C1 segment of cervical spinal cord (tissue), 14 donors: ENCODE data around the gene FAM222B.

Experiments used
- DNase-seq, 14 donors: peaks; one replicate each; lab custom pipeline; 2025; lab: John Stamatoyannopoulos, UW

FAM222B gene

DNA sequence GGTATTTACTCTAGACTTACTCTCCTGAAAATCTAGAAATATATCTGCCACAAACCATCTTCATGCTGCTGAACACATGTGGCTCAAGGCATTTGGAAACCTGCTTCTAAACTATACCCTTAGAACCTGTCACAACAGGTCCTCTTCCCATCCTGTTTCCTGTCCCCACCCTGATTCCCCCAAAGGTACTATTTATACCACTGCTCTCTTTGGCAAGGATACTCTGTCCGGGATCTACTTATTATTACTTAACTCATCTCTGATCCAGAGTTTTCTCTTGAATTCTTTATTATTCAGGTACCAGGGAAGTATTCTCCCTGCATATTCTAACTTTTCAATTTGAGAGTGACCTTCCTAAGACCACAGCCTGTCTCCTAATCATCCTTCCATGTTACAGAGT, 65.4 kb downstream of the FAM222B start:
- no peak for DNase-seq

DNA sequence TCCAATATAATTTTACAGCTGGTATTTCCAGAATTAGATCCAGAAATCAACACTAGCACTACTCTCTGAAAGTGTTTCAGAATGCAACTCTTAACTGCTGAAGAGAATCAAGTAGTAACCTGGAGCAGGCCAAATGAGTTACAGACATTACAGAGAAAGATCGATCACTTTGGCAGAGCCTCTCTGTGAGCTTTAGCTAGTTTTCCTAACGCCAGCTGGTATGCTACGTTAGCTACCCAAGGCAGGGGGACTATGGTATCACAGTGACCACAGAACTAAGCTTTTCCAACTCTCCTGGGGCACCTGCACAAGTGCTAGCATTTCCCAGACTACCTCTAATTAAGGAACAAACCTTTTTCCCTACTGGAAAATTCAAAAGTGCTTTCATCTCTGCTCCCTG, 68.4 kb downstream of the FAM222B start:
- no peak for DNase-seq

DNA sequence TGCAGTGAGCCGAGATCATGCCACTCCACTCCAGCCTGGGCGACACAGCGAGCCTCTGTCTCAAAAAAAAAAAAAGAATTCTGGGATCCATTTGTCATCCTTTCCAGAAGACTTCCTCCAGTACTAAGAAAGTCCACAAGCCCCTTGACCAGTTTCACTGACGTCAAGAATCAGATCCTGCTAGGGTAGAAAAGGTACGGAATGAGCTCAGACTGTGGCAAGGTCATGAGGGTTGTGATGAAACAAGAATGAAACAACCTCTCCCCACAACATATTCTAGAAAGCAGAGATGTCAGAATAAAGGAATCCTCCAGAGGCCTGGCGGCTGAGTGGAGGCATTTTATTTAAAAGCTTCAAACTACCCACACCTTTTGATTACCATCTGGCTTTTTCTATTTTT, 68.9 kb downstream of the FAM222B start:
- no peak for DNase-seq

DNA sequence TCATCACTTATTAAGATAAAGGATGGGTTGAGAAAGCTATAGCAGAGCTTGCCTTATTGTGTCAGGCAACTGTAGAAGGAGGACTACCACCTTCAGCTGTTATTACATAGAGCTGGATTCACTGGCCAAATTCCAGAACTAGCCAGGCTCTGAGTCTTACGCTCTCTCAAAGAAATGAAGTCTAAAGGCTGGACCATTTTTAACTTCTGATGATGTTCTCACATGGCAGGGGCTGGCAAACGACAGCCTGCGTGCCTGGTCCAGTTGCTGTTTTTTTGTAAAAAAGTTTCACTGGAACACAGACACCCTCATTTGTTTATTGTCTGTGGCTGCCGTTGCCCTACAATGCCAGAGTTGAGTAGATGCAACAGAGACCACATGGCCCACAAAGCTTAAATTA, 77.6 kb downstream of the FAM222B start:
- DNase-seq, result no peak

DNA sequence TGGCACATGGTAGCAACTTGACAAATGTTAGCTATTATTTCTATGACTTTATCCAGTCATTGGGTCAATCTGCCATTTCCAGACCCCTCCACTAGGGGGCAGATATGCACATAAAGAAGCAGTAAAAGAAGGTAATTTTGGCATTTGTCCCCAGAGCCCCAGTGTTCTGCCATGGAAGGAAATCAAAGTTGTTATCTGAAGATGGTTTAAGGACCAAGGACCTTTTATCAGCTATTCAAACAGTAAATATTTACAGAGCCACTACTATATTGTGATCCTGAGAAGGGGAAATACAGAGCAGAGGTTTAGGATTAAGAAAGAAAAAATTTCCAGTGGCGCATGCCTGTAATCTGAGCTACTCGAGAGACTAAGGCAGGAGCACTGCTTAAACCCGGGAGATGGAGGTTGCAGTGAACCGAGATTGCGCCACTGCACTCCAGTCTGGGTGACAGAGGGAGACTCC, 78.8 kb downstream of the FAM222B start:
- peak in 11 of 14 donors; percentile 15 to 61 (median 39) for DNase-seq

DNA sequence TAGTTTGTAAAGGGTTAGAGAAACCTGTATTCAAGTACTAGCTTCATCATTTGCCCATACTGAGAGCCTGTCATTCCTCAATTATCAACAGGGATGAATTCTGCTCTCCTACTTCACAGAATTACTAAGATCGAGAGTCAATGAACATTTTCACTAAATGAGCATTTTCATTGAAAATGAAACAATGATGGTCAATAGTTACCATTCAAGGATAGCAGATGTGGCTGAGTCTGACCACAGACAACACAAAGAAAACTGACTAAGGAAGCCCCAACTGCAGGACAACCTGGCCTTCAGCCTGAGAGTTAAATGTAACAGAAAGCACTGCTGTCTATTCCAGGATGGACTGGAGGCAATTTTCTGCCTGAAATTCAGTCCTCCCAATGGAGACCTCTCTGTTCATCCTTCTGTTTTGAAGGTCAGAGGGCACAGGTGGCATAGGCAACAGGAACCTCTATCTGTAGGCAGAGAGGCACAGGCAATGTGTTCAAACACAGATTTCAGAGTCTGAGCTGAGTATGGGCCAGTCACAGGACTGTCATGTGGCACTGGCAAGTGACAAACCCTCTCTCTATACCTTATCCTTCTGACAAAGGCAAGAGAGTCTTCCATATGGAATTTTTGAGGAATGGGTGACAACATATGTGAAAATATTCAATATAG, 79.3 kb downstream of the FAM222B start:
- peak in 2 of 14 donors; percentile 42 to 61 for DNase-seq

DNA sequence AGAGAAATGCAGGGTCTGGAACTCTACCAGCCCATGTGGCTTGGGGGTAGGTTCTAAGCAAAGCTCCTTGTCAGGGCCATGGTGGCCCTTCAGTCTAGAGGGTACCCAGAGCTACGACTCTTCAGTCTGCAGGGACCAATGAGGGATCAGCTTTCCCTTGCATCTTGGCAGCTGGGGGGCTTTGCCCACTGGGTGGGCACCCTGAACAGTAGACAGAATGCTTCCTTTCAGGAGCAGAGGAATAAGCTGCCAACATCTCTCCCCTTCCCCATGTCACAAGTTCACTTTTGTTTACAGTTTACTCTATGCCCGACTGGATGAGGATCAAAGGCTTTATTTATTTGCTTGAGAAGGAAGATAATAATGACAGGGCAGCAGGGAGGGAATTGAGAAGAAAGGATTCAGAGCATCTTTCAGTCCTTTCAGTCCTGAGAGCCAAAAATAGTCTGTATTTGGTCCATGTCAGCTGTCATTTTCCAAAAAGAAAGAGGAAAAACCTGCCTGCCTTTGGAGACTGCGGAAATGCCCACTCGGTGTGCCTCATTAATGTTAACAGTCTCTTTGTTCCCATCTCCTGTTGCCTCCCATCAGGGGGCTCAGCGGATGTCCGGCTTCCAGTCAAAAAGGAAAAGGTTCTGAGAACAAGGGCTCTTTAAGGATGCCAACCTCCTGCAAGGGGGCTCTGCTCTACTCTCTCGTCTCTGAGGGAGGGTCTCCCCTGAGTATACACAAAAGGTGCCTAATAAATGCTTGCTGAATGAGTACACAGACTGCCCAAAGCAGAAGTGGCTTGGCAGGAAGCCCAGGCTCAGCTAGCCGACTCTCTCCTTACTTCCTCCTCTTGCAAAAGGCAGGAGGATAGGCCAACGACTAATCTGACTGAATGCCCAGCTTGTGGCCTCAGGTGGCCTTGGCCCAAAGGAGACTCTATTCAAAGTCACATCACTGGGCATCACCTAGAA, 81.7 kb downstream of the FAM222B start:
- peak in 11 of 14 donors; percentile 22 to 94 (median 56) for DNase-seq

DNA sequence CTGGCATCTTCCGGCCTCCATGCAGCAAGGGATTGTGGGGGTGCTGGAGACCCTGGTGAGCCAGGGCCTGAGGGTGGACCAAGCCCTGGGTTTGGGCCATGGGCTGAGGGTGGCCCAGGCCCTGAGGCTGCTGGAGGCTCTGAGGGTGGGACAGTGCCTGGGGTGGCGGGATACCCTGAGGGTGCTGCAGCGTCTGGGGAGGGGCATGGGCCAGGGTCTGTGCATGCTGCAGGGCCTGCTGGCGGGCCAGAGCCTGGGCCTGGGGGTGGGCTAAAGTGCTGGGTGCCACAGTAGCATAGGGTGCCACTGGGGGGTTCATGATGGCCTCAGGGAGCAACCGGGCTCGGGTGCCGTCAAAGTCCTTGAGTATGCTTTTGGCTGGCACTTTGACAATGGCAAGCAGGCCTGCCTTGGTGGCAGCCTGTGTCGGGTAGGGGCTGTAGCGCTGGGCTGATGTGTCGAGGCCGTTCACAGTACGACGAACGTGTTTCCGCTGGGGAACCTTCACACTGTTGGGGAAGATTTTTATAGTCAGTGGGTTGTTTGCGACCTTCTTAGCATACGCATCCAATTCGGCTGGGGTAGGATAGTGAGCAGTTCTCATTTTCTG, 83.2 kb downstream of the FAM222B start:
- DNase-seq, result no peak

DNA sequence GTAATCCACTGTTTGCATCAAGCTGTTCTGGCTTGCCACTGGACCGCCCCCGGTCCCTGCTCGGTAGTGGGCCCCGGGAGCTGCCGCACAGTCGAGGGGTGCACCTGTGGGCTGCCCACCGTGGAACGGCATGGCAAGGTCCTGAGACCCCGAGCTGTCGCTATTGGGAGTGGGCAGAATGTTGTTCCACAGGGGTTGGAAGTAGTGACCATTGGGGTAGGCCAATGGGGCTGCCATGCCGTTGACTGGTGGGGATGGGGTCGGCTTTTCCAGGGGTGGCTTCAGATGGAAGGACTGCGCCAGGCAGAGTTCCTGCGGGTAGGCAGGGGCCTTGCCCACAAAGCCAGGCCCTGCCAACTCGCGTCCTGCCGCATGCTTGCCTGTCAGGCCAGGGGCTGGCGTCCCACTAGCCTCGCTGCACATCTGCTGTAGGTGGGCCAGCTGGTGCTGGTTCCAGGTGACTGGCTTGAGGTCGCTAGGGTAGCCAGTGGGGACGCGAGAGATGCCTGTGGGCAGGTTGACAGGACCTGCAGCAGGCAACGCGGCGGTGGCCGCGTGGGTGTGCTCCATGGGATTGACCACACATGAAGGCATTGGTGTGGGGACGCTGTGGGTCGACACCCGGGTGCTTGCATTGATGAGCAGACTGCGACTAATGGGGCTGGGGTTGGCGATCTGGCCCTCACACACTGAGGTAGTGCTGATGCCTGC, 84.0 kb downstream of the FAM222B start:
- no peak for DNase-seq

DNA sequence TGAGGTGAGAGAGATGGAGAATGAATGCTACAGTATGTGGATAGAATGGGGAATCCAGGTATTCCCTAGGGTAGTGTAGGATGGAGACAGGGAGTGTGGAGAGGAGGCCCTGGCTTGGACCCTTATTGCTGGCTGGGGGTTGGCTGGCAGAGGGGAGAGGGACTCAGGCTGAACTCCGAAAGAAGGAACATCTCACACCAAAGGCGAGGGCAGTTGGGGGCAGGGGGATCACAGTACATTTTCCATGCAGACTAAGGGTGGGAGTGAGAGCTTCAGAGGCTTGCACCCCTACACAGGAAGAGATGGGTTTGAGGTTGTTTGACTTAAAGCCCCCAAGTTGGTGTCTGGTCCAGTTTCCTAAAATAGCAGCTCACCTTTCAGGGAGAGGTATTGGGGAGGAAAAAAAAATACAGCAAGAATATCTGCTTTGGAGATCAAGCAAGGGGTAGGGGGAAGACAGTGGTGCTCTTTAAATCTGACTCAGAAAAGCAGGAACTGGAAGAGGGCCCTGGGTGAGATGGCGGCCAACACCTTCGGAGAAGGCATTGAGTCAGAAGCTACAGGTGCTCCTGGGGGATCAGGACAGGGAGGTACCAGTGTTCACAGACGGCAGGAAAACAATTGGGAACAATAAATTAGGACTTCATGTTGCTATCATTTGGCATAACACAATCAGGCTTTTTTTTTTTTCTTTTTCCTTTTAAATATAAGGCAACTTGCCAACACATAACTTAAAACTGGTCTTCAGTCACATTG, 86.4 kb downstream of the FAM222B start:
- no peak for DNase-seq

DNA sequence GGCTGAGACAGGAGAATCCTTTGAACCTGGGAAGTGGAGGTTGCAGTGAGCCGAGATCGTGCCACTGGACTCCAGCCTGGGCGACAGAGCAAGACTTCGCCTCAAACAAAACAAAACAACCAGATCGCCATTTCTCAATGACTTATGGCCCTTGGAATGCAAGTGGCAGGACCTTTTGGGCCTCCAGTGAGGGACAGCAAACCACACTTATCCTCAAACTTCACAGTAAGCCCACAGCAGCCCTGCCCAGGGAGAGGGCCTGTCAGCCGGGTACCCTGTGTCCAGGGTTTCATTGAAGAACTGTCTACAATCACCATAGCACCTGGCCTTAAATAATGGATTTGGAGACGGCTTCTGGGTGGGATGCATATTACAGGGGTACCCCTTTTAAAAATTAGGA, 87.1 kb downstream of the FAM222B start:
- no peak for DNase-seq

DNA sequence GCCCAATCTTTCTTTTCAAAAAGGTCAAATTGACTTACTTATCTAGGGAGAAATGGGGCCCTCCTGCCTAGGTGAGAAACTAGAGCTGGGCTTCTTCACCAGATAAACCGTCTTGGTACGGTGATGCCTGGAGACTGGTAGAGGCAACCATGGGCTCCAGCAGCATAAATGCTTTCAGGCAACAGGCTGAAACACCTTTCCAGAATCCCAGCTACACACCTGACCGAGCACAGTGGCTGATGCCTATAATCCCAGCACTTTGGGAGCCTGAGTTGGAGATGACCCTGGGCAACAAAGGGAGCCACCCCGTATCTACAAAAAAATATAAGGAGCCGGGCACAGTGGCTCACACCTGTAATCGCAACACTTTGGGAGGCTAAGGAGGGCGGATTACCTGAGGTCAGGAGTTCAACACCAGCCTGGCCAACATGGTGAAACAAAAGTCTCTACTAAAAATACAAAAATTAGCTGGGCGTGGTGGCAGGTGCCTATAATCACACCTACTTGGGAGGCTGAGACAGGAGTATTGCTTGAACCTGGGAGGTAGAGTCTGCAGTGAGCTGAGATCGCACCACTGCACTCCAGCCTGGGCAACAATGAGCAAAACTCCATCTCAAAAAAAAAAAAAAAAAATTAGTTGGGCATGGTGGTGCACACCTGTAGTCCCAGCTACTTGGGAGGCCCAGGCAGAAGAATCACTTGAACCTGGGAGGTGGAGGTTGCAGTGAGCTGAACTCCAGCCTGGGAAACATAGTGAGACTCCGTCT, 90.8 kb downstream of the FAM222B start:
- DNase-seq, result no peak

DNA sequence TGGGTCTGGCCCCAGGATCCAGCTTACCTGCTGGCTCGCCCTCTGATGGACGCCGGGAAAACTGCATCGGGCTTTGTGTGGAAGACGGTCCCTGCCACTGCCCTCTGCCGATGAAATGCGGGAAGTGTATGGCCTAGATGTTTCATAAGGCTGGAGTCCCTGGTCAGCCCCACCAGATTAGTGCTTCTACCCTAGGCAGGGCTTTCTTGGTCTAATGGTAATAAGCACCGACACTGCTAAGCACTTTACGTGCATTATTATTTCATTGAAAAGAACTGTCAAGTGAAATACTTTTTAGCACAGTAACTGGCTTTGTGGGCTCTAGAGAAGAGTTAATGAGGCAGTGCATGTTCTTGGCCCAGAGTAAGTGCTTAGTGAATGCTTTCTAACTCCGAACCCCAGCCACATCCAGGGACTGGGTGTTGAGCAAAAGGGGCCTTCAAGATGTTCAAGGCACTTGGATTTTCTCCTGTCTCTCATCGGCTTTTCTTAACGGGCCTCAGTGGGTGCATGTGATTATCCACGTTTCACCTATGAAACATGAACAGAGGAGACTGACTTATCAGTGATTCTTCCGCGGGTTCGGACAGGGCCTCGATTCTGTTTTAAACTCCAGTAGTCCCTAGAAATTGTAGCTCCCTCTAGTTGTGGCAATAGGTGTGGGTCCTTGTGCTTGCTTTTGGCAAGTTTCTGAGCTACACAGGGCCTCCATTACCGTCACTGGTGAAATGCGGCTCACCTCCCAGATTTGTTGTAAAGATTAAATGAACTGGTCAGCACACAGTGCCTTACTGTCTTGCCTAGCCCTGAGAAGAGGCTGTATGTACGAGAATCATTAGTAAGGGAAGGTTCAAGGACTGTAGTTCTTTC, 92.2 kb downstream of the FAM222B start:
- DNase-seq, result peak in 13 of 14 donors; percentile 38 to 87 (median 80)

DNA sequence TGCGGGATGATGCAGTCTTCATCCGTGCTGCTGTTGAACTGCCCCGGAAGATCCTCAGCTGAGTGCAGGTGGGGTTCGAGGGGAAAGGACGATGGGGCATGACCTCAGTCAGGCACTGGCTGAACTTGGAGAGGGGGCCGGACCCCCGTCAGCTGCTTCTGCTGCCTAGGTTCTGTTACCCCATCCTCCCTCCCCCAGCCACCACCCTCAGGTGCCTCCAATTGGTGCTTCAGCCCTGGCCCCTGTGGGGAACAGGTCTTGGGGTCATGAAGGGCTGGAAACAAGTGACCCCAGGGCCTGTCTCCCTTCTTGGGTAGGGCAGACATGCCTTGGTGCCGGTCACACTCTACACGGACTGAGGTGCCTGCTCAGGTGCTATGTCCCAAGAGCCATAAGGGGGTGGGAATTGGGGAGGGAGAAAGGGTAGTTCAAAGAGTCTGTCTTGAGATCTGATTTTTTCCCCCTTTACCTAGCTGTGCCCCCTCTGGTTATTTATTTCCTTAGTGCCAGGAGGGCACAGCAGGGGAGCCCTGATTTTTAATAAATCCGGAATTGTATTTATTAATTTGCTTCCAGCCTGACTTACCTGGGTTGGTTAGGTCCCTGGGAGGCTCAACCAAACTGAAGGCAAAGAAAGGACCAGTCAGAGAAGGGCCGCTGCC, 92.9 kb downstream of the FAM222B start:
- no peak for DNase-seq

DNA sequence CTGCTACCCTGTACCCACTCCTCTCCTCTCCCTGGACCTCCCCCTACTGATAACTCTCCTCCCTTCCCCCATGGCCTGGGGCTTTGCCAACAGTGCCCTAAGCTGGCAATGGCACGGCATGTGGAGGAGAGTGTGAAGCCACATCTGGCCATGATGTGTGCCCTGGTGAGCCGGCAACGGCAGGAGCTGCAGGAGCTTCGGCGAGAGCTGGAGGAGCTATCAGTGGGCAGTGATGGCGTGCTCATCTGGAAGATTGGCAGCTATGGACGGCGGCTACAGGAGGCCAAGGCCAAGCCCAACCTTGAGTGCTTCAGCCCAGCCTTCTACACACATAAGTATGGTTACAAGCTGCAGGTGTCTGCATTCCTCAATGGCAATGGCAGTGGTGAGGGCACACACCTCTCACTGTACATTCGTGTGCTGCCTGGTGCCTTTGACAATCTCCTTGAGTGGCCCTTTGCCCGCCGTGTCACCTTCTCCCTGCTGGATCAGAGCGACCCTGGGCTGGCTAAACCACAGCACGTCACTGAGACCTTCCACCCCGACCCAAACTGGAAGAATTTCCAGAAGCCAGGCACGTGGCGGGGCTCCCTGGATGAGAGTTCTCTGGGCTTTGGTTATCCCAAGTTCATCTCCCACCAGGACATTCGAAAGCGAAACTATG, 93.6 kb downstream of the FAM222B start:
- no peak for DNase-seq

DNA sequence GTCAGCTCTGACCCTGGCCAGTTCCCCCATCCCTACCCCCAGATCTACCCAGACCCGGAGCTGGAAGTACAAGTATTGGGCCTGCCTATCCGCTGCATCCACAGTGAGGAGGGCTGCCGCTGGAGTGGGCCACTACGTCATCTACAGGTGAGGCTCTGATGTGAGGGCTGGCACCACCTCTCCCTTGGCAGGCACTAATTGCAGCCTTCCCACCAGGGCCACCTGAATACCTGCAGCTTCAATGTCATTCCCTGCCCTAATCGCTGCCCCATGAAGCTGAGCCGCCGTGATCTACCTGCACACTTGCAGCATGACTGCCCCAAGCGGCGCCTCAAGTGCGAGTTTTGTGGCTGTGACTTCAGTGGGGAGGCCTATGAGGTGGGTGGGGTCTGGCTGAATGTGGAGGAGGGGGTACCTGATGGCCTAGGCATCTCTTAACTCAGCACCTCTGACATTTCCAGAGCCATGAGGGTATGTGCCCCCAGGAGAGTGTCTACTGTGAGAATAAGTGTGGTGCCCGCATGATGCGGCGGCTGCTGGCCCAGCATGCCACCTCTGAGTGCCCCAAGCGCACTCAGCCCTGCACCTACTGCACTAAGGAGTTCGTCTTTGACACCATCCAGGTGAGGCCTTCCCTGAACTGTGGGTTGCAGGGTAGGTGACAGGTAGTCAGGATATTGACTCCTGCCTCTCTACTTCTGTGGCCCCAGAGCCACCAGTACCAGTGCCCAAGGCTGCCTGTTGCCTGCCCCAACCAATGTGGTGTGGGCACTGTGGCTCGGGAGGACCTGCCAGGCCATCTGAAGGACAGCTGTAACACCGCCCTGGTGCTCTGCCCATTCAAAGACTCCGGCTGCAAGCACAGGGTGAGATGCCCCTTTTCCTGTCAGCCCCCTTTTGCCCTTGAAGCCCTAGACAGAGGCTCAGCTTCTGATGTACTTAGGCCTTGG, 94.5 kb downstream of the FAM222B start:
- DNase-seq, result no peak
